GM10266 (cell line): ENCODE measurements around the gene NTM.
"Not testable (repeated sequence)": the region's sequence is repeated elsewhere in the genome, so short reads cannot be mapped to it uniquely, and the experiment has no call there.

Experiments
- DNase-seq: peaks from one replicate; pipeline ENCODE4 v3.0.0; 2012; ENCODE audit errors: extremely low spot score
- TF ChIP-seq, protein P1 (sequence below): IDR thresholded peaks from 2 replicates; pipeline ENCODE4 v1.5.1; 2012; ENCODE audit warnings: mild to moderate bottlenecking, low read depth; ENCODE audit not compliant: control insufficient read depth, insufficient read depth; ENCODE audit errors: missing control alignments

The NTM gene

DNA sequence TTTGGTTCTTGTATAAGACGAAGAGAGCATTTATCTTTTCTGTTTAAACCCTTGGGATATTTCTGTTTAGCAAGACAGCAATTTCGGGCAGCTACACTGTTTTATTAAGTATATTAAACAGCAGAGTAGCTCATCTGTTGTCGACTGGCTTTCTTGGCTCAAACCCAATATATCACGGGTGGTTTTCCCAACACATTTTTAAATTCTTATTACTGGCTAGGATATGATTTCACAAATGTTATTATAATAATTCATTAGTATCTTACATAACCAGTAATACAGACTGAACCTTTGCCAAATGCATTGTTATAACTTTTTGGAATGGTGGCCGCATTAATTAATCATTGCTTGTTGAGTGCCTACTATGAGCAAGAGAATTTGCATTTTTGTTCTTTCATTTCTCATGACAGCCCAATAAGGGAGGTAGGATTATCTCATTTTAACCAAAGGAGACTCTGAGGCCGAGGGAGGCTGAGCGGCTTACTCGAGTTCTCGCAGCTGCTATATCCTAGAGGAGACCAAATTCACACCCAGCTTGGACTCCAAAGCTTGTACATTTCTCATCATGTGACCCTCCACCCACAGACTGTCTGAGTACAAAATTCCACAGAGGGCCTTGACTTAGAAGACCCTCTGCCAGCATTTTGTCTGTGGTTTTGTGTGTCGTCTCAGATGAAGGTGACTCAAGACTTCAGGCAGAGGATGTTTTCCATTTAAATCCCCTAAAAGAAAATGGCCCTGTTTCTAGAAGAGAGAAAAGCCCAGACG, 304.9 kb downstream of the NTM start:
- TF ChIP-seq, protein P1, sequence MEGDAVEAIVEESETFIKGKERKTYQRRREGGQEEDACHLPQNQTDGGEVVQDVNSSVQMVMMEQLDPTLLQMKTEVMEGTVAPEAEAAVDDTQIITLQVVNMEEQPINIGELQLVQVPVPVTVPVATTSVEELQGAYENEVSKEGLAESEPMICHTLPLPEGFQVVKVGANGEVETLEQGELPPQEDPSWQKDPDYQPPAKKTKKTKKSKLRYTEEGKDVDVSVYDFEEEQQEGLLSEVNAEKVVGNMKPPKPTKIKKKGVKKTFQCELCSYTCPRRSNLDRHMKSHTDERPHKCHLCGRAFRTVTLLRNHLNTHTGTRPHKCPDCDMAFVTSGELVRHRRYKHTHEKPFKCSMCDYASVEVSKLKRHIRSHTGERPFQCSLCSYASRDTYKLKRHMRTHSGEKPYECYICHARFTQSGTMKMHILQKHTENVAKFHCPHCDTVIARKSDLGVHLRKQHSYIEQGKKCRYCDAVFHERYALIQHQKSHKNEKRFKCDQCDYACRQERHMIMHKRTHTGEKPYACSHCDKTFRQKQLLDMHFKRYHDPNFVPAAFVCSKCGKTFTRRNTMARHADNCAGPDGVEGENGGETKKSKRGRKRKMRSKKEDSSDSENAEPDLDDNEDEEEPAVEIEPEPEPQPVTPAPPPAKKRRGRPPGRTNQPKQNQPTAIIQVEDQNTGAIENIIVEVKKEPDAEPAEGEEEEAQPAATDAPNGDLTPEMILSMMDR: no peak
- DNase-seq: no peak

GRCh38 chr11:131677828-131678470, 307.5 kb downstream of the NTM start:
- no peak for DNase-seq
- TF ChIP-seq, protein P1: no peak

DNA sequence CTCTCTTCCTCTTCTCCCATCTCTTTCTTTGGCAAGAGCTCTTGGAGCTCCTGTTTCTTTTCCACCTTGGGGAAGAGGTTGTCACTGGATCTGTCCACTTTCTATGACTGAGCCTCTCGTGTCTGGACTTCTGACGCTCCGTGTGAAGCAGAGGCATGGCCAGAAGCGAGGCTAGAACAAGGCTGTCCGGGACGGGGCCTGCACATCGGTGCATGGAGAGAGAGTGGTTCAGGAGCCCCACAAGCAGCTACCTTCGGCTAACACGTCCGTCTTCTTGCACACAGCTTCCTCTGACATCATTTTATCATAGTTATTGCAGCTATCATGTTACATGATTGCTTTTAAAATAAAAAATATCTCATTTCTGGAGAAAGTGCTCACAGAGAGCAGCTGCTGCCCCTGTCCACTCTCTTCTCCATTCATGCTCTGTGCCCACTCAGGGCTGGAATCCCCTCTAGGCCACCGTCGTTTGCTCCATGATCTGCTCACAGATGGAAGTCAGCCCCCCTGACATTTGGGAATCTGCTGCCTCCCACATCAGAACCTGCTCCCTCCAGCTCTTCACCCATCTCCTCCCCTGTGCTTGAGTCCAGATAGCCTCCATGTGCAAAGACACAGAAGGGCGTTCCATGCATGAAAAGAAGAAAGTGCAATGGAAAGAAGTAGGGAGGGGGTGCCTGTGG, 308.4 kb downstream of the NTM start:
- TF ChIP-seq, protein P1: no peak
- DNase-seq: no peak

GRCh38 chr11:131680448-131680847, 310.0 kb downstream of the NTM start:
- not testable (repeated sequence) for DNase-seq

DNA sequence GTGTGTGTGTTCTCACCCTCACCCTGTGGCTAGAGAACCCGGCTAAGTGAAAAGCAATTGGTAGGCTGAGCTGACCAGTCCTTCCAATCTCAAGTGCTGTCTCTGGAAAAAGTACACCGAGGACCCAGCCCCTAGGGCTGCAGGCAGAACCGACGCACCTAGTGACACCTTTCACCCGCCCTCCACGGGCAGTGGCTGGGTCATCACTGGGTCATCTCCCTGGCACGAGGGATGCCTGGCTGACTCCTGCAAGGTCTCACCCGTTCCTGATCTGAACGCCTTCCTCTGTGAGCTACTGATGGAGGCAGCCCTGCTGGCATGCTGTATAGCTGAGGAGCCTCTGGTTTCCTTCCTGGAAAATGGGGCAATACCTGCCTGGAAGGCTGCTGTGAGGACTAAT, 311.5 kb downstream of the NTM start:
- TF ChIP-seq, protein P1: no peak

DNA sequence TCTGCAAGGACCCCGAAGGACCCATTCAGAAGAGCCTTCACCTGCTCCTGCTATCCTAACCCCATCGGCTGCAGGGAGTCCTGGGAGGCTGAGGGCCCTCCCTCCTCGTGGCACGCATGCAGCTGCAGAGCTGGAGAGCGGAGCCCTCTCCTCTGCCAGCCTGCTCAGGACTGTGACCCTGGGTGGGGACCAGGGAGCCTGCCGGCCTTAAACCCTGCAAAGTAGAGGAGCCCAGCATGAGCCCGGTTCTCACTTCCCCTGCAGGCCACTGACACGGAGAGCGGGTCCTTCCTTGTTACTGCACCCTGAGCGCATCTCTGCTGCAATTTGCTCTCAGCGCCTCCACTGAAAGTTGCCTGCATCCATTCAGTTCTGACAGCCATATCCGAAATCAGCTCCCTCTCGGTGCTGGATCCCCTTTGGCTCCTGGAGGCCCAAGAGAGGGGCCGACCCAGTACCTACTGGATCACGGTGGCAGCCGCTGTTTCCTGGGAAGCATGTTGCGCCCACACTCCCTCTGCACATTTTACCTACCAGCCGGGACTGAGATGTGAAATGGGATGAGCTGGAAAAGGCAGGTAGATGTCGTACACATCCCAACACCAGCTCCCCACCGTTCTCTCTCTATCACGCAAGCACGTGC, 312.1 kb downstream of the NTM start:
- DNase-seq: no peak
- TF ChIP-seq, protein P1: no peak

More for the DNA sequence above, 311.5 kb downstream of the NTM start:
- no peak for DNase-seq

- TF ChIP-seq, protein P1: no peak
- DNase-seq: no peak
Measured at GRCh38 chr11:131683131-131683530, 312.7 kb downstream of the NTM start.
